Keratinocyte (primary cell): ENCODE measurements around the gene NPLOC4. TPM values are rescaled to one million over a fixed set of nuclear protein-coding genes. Genes with fewer than 3 reads are reported as not detected.

Source experiments
- DNase-seq: peaks from one replicate; pipeline ENCODE4 v3.0.0-alpha.2; 2011; ENCODE audit warnings: low read depth, missing footprints, low spot score
- FAIRE-seq: peaks from 2 replicates; lab custom pipeline; 2011; peaks lifted over from hg19 to GRCh38; lab: Jason Lieb, UNC
- H2AFZ ChIP-seq: 2 replicates; pipeline ENCODE4 v1.6.0; 2012; ENCODE audit warnings: low read length, control low read depth, inconsistent platforms; ENCODE audit not compliant: control insufficient read depth
- H3K27ac ChIP-seq: 2 replicates; pipeline ENCODE4 v1.5.1; 2011; ENCODE audit warnings: low read length; ENCODE audit not compliant: control insufficient read depth, insufficient read depth
- H3K27me3 ChIP-seq: 3 replicates; pipeline ENCODE4 v1.6.0; 2011; ENCODE audit warnings: low read length; ENCODE audit not compliant: control insufficient read depth, insufficient read depth; ENCODE audit errors: extremely low read depth
- H3K36me3 ChIP-seq, 2 experiments: 2 replicates in 1 of 2; 3 replicates in 1 of 2; pipeline ENCODE4 v1.5.1; 2011; ENCODE audit warnings: low read length in 2 of 2, mild to moderate bottlenecking in 1 of 2; ENCODE audit not compliant: control insufficient read depth in 2 of 2, insufficient read depth in 2 of 2; ENCODE audit errors: extremely low read depth in 1 of 2
- H3K4me1 ChIP-seq: 3 replicates; pipeline ENCODE4 v1.5.1; 2011; ENCODE audit warnings: low read length; ENCODE audit not compliant: control insufficient read depth, insufficient read depth; ENCODE audit errors: extremely low read depth
- H3K4me2 ChIP-seq: 3 replicates; pipeline ENCODE4 v1.6.0; 2011; ENCODE audit warnings: low read depth, low read length; ENCODE audit not compliant: control insufficient read depth, insufficient read depth; ENCODE audit errors: extremely low read depth
- H3K4me3 ChIP-seq, 3 experiments: fragments of 200-600 bp in 1 of 3; sonication (generic) in 1 of 3; 2 replicates in 2 of 3; 3 replicates in 1 of 3; pipeline ENCODE4 v1.5.1; 2011 to 2016; ENCODE audit warnings: low read length in 3 of 3, mild to moderate bottlenecking in 3 of 3, control low read depth in 2 of 3, inconsistent platforms in 1 of 3, low read depth in 1 of 3, mixed read lengths in 1 of 3, mixed run types in 1 of 3, moderate library complexity in 1 of 3; ENCODE audit not compliant: control insufficient read depth in 2 of 3, insufficient read depth in 2 of 3; ENCODE audit errors: extremely low read depth in 1 of 3
- H3K79me2 ChIP-seq: 2 replicates; pipeline ENCODE4 v1.6.0; 2012; ENCODE audit warnings: low read length; ENCODE audit not compliant: control insufficient read depth, insufficient read depth
- H3K9ac ChIP-seq: 3 replicates; pipeline ENCODE4 v1.6.0; 2011; ENCODE audit warnings: low read length; ENCODE audit not compliant: control insufficient read depth, insufficient read depth; ENCODE audit errors: extremely low read depth
- H3K9me1 ChIP-seq: 3 replicates; pipeline ENCODE4 v1.6.0; 2011; ENCODE audit warnings: low read length; ENCODE audit not compliant: control insufficient read depth, insufficient read depth; ENCODE audit errors: extremely low read depth
- H3K9me3 ChIP-seq: 2 replicates; pipeline ENCODE4 v1.5.1; 2012; ENCODE audit warnings: low read depth, low read length; ENCODE audit not compliant: control insufficient read depth
- H4K20me1 ChIP-seq: 3 replicates; pipeline ENCODE4 v1.6.0; 2011; ENCODE audit warnings: low read length; ENCODE audit not compliant: control insufficient read depth, insufficient read depth; ENCODE audit errors: extremely low read depth
- CTCF ChIP-seq, 3 experiments: IDR thresholded peaks in 1 of 3; conservative IDR thresholded peaks in 1 of 3; optimal IDR thresholded peaks in 1 of 3; 2 replicates in 2 of 3; 3 replicates in 1 of 3; pipeline versions ENCODE3 to v1.5.1; 2011; ENCODE audit warnings: low read length in 3 of 3, mild to moderate bottlenecking in 3 of 3, moderate library complexity in 2 of 3, control low read depth in 1 of 3, inconsistent platforms in 1 of 3; ENCODE audit not compliant: insufficient read depth in 2 of 3; ENCODE audit errors: extremely low read depth in 1 of 3
- EZH2 ChIP-seq: IDR thresholded peaks from one replicate; pipeline ENCODE4 v1.6.1; 2012; ENCODE audit warnings: inconsistent platforms, mild to moderate bottlenecking, low read length, moderate library complexity
- dilution Hi-C: fragments of 300-500 bp; cut with MboI; formaldehyde crosslinking; loops from one replicate; pipeline ENCODE4 v1.7.0; 2020; ENCODE audit warnings: low sequenced_read_pairs; ENCODE audit not compliant: extremely low pct_ligation_motif_present
- polyA plus RNA-seq, 5 experiments: library from polyadenylated mRNA; depleted of rRNA in 3 of 5; stranded (reverse) in 3 of 5; stranded (forward) in 1 of 5; unstranded in 1 of 5; fragments of >200 nt; gene quantifications; 1 replicate in 1 of 5; 2 replicates in 3 of 5; 3 replicates in 1 of 5; pipeline versions ENCODE4 v1.2.1 to v1.2.3, GENCODE V29; 2011 to 2012; ENCODE audit warnings: missing spikeins in 2 of 5, low read depth in 1 of 5, low replicate concordance in 1 of 5

Gene NPLOC4
- polyA plus RNA-seq, 1 donor (not counting 4 experiments of a cell fraction or from before 2014, with no cell fraction given): 64.0 TPM

- dilution Hi-C loops: no loop called here
- H4K20me1 ChIP-seq: peaks cover 3% of the 10 kb centered on the region
- peaks cover 24% of the 10 kb centered on the region for H3K79me2 ChIP-seq
- H3K27ac ChIP-seq: peak overlapping the region; percentile 65
- TF ChIP-seq EZH2 (no peak), CTCF (optimal IDR thresholded peaks at IDR 0.05 in 1 of 3, IDR thresholded peaks at IDR 0.05 in 1 of 3, conservative IDR thresholded peaks at IDR 0.05 in 1 of 3; ENCODE audit: extremely low read depth in 1 of 3, insufficient read depth in 2 of 3, low read length in 3 of 3) (no peak)
- peak overlapping the region; percentile 78 for H3K9ac ChIP-seq
- DNase-seq (peak; percentile 53), FAIRE-seq (no peak)
- peak overlapping the region in 1 of 3 experiments; percentile 88 for H3K4me3 ChIP-seq
- H3K9me3 ChIP-seq: no peaks in the 10 kb centered on the region
- H3K4me2 ChIP-seq: peak overlapping the region; percentile 92
- peaks cover 20% of the 10 kb centered on the region for H3K4me1 ChIP-seq
- H3K9me1 ChIP-seq: no peaks in the 10 kb centered on the region
- H2AFZ ChIP-seq: no peak overlapping the region
- no peaks in the 10 kb centered on the region for H3K27me3 ChIP-seq
- H3K36me3 ChIP-seq: peaks cover 21 to 32% of the 10 kb centered on the region in 2 experiments
Measured at GRCh38 chr17:81553616-81554181, 83.2 kb downstream of the NPLOC4 start.

GRCh38 chr17:81553018-81553615 lies 83.8 kb downstream of the NPLOC4 start:
- Histone ChIP-seq H3K4me1 (peaks cover 20% of the 10 kb centered on the region), H3K79me2 (peaks cover 24% of the 10 kb centered on the region), H3K4me2 (peak overlapping the region; percentile 92), H3K27ac (peak overlapping the region; percentile 65), H2AFZ (peak overlapping the region; percentile 58), H3K4me3 (peak overlapping the region; percentile 79 to 92 (median 88)), H3K9me1 (no peaks in the 10 kb centered on the region), H3K9ac (peak overlapping the region; percentile 78), H3K9me3 (no peaks in the 10 kb centered on the region), H3K36me3 (peaks cover 19 to 27% of the 10 kb centered on the region in 2 experiments), H3K27me3 (no peaks in the 10 kb centered on the region), H4K20me1 (peaks cover 3% of the 10 kb centered on the region)
- TF ChIP-seq EZH2 (no peak), CTCF (optimal IDR thresholded peaks at IDR 0.05 in 1 of 3, IDR thresholded peaks at IDR 0.05 in 1 of 3, conservative IDR thresholded peaks at IDR 0.05 in 1 of 3; ENCODE audit: extremely low read depth in 1 of 3, insufficient read depth in 2 of 3, low read length in 3 of 3) (peak in 2 of 3 experiments; percentile 26 to 27)
- no peak for FAIRE-seq
- dilution Hi-C loops: no loop called here
- DNase-seq: peak; percentile 33
